Measurements from ENCODE around the gene ADGRE1.

DNA sequence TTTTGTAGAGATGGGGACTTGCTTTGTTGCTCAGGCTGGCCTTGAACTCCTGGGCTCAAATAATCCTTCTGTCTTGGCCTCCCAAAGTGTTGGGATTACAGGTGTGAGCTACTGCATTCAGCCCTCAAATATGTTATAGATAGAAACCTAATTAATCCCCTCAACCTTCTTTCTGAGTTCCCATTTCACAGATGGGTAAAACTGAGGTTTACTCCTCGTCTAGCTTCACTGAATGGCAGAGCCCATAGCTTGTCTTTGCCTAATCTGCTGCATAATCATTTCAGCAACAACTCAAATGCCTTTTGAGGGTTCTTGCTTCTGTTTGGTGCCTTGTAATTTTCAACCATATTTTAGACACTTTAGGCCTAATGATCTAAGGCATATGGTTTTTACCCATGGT is 36.0 kb upstream of the ADGRE1 start:
- TF ChIP-seq, protein P1, sequence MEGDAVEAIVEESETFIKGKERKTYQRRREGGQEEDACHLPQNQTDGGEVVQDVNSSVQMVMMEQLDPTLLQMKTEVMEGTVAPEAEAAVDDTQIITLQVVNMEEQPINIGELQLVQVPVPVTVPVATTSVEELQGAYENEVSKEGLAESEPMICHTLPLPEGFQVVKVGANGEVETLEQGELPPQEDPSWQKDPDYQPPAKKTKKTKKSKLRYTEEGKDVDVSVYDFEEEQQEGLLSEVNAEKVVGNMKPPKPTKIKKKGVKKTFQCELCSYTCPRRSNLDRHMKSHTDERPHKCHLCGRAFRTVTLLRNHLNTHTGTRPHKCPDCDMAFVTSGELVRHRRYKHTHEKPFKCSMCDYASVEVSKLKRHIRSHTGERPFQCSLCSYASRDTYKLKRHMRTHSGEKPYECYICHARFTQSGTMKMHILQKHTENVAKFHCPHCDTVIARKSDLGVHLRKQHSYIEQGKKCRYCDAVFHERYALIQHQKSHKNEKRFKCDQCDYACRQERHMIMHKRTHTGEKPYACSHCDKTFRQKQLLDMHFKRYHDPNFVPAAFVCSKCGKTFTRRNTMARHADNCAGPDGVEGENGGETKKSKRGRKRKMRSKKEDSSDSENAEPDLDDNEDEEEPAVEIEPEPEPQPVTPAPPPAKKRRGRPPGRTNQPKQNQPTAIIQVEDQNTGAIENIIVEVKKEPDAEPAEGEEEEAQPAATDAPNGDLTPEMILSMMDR (IDR thresholded peaks at IDR 0.05), result no peak
- no peak for TF ChIP-seq ZFX (IDR thresholded peaks at IDR 0.05; ENCODE audit: borderline replicate concordance)
